HEK293T (cell line): Measurements from ENCODE around the gene CERS1.

Source experiments
- CTCF ChIA-PET: fragments of 350-600 bp; formaldehyde crosslinking; extraction: SDS; loops from one replicate; lab custom pipeline; 2021; ENCODE audit warnings: antibody characterized with exemption, inconsistent platforms; lab: Yijun Ruan, JAX
- POLR2A ChIA-PET: fragments of 350-600 bp; formaldehyde crosslinking; extraction: SDS; loops from one replicate; lab custom pipeline; 2020; ENCODE audit warnings: antibody characterized with exemption, inconsistent platforms; lab: Yijun Ruan, JAX
- DNase-seq: peaks from one replicate; pipeline ENCODE4 v3.0.0; 2012; ENCODE audit warnings: mixed read lengths; ENCODE audit errors: extremely low spot score
- ARNT ChIP-seq: fragments of 450-650 bp; IDR thresholded peaks from 2 replicates; pipeline ENCODE4 v1.6.1; 2017; ENCODE audit warnings: mild to moderate bottlenecking
- BHLHE40 ChIP-seq: fragments of 450-650 bp; IDR thresholded peaks from 2 replicates; pipeline ENCODE4 v1.6.1; 2016; ENCODE audit warnings: mild to moderate bottlenecking, moderate library complexity, borderline replicate concordance
- CTBP1 ChIP-seq: fragments of 450-650 bp; IDR thresholded peaks from 2 replicates; pipeline ENCODE4 v1.6.1; 2016; ENCODE audit warnings: borderline replicate concordance
- ELF4 ChIP-seq: fragments of 450-650 bp; IDR thresholded peaks from 2 replicates; pipeline ENCODE4 v1.6.1; 2017; ENCODE audit warnings: antibody characterized with exemption
- FOXA1 ChIP-seq: fragments of 450-650 bp; IDR thresholded peaks from 2 replicates; pipeline ENCODE4 v1.6.1; 2016; ENCODE audit warnings: mild to moderate bottlenecking
- FOXK2 ChIP-seq: fragments of 450-650 bp; IDR thresholded peaks from 2 replicates; pipeline ENCODE4 v1.6.1; 2016; ENCODE audit warnings: mild to moderate bottlenecking
- FOXM1 ChIP-seq: fragments of 450-650 bp; IDR thresholded peaks from 2 replicates; pipeline ENCODE4 v1.6.1; 2017; ENCODE audit warnings: mild to moderate bottlenecking, borderline replicate concordance
- HDGF ChIP-seq: fragments of 450-650 bp; IDR thresholded peaks from 2 replicates; pipeline ENCODE4 v1.6.1; 2017; ENCODE audit warnings: antibody characterized with exemption, borderline replicate concordance
- L3MBTL2 ChIP-seq: fragments of 450-650 bp; conservative IDR thresholded peaks from 2 replicates; pipeline ENCODE4 v1.6.1; 2016; ENCODE audit warnings: mild to moderate bottlenecking
- LEF1 ChIP-seq: fragments of 450-650 bp; IDR thresholded peaks from 2 replicates; pipeline ENCODE4 v1.6.1; 2017; ENCODE audit warnings: mild to moderate bottlenecking, borderline replicate concordance
- NFRKB ChIP-seq: fragments of 450-650 bp; IDR thresholded peaks from 2 replicates; pipeline ENCODE4 v1.6.1; 2016; ENCODE audit warnings: mild to moderate bottlenecking, moderate library complexity
- PKNOX1 ChIP-seq: fragments of 450-650 bp; IDR thresholded peaks from 2 replicates; pipeline ENCODE4 v1.6.1; 2016
- SP1 ChIP-seq: fragments of 450-650 bp; IDR thresholded peaks from 2 replicates; pipeline ENCODE4 v1.6.1; 2017
- SUZ12 ChIP-seq: fragments of 450-650 bp; IDR thresholded peaks from 2 replicates; pipeline ENCODE4 v1.6.1; 2016; ENCODE audit warnings: mild to moderate bottlenecking
- TARDBP ChIP-seq: fragments of 450-650 bp; IDR thresholded peaks from 2 replicates; pipeline ENCODE4 v1.6.1; 2016
- ZNF384 ChIP-seq: fragments of 450-650 bp; IDR thresholded peaks from 2 replicates; pipeline ENCODE4 v1.6.1; 2016

Gene CERS1

GRCh38 chr19:18863843-18864362, 32.1 kb downstream of the CERS1 start:
- DNase-seq: no peak
- TF ChIP-seq ELF4 (no peak), SP1 (no peak), HDGF (no peak), ZNF384 (no peak), CTBP1 (no peak), LEF1 (no peak), SUZ12 (no peak), L3MBTL2 (no peak), FOXA1 (no peak), PKNOX1 (no peak), FOXK2 (no peak), FOXM1 (no peak), NFRKB (no peak), BHLHE40 (no peak), TARDBP (no peak), ARNT (no peak)
- CTCF ChIA-PET: interaction anchor here (1.4 kb wide), 1 partner anchor 17 kb away, joined by 3 read pairs; no protein-coding TSS in a partner anchor
- POLR2A ChIA-PET: interaction anchor here (0.7 to 0.8 kb wide), 2 partner anchors 26 to 32 kb away, joined by 3 to 4 read pairs; partner anchors contain the start of gene UPF1

- TF ChIP-seq L3MBTL2: no peak
- TF ChIP-seq FOXA1: no peak
- no peak for TF ChIP-seq NFRKB
- TF ChIP-seq FOXK2: no peak
- TF ChIP-seq BHLHE40: no peak
- no peak for TF ChIP-seq SP1
- TF ChIP-seq TARDBP: no peak
- TF ChIP-seq ZNF384: no peak
- TF ChIP-seq ELF4: no peak
- no peak for TF ChIP-seq LEF1
- CTCF ChIA-PET: interaction anchor here (1.4 kb wide), 1 partner anchor 17 kb away, joined by 3 read pairs; no protein-coding TSS in a partner anchor
- DNase-seq: no peak
- POLR2A ChIA-PET: interaction anchor here (0.7 to 0.8 kb wide), 2 partner anchors 25 to 31 kb away, joined by 3 to 4 read pairs; partner anchors contain the start of gene UPF1
Observed at GRCh38 chr19:18862976-18863842, 32.7 kb downstream of the CERS1 start.

GRCh38 chr19:18861917-18862316, 34.0 kb downstream of the CERS1 start:
- POLR2A ChIA-PET: no interaction called here
- CTCF ChIA-PET: interaction anchor here (0.7 kb wide), 1 partner anchor 189 kb away, joined by 3 read pairs; no protein-coding TSS in a partner anchor
- no peak for DNase-seq
- TF ChIP-seq NFRKB (no peak), ELF4 (no peak)

GRCh38 chr19:18861235-18861634, 34.7 kb downstream of the CERS1 start:
- TF ChIP-seq ARNT (no peak), TARDBP (no peak), BHLHE40 (no peak), FOXK2 (no peak), SP1 (no peak), FOXM1 (no peak), ELF4 (no peak), LEF1 (no peak), ZNF384 (no peak), HDGF (no peak), FOXA1 (no peak)
- no peak for DNase-seq
- ChIA-PET POLR2A (no interaction called here), CTCF (interaction anchor here (0.7 kb wide), 1 partner anchor 189 kb away, joined by 3 read pairs; no protein-coding TSS in a partner anchor)

- ChIA-PET POLR2A (no interaction called here), CTCF (no interaction called here)
- no peak for DNase-seq
- TF ChIP-seq L3MBTL2: no peak
- no peak for TF ChIP-seq FOXK2
- no peak for TF ChIP-seq BHLHE40
- no peak for TF ChIP-seq LEF1
- TF ChIP-seq ARNT: no peak
- TF ChIP-seq ELF4: no peak
- TF ChIP-seq SP1: no peak
- TF ChIP-seq NFRKB: no peak
- no peak for TF ChIP-seq PKNOX1
- no peak for TF ChIP-seq FOXA1
- no peak for TF ChIP-seq TARDBP
- no peak for TF ChIP-seq SUZ12
- TF ChIP-seq HDGF: no peak
- no peak for TF ChIP-seq ZNF384
- TF ChIP-seq CTBP1: no peak
- TF ChIP-seq FOXM1: no peak
Observed at GRCh38 chr19:18860725-18861124, 35.2 kb downstream of the CERS1 start.

GRCh38 chr19:18860302-18860700, 35.7 kb downstream of the CERS1 start:
- CTCF ChIA-PET: no interaction called here

More at GRCh38 chr19:18860302-18860700, 35.7 kb downstream of the CERS1 start:
- TF ChIP-seq FOXK2: no peak
- TF ChIP-seq FOXM1: no peak
- no peak for TF ChIP-seq PKNOX1
- TF ChIP-seq L3MBTL2: no peak
- TF ChIP-seq HDGF: no peak
- no peak for TF ChIP-seq TARDBP
- no peak for TF ChIP-seq NFRKB
- TF ChIP-seq LEF1: no peak
- no peak for TF ChIP-seq BHLHE40
- no peak for TF ChIP-seq FOXA1
- TF ChIP-seq SP1: no peak
- no peak for TF ChIP-seq CTBP1
- TF ChIP-seq SUZ12: no peak
- no peak for TF ChIP-seq ZNF384
- no peak for TF ChIP-seq ARNT
- TF ChIP-seq ELF4: no peak
- POLR2A ChIA-PET: no interaction called here
- DNase-seq: no peak
